Neuronal stem cell (in vitro differentiated cells): ENCODE data around the gene BICRA.

Experiments used
- DNase-seq: peaks from one replicate; pipeline ENCODE4 v3.0.0-alpha.2; 2013; ENCODE audit warnings: low spot score
- H2AFZ ChIP-seq: one replicate; pipeline ENCODE4 v1.6.1; 2013; ENCODE audit warnings: mild to moderate bottlenecking, low read length, inconsistent platforms
- H2AK5ac ChIP-seq: 2 replicates; pipeline ENCODE4 v1.6.1; 2013; ENCODE audit warnings: low read depth, mild to moderate bottlenecking, inconsistent platforms, low read length, moderate library complexity, mixed read lengths
- H2BK120ac ChIP-seq: 2 replicates; pipeline ENCODE4 v1.6.1; 2013; ENCODE audit warnings: low read depth, mild to moderate bottlenecking, inconsistent platforms, low read length, moderate library complexity, mixed read lengths
- H2BK12ac ChIP-seq: one replicate; pipeline ENCODE4 v1.6.1; 2013; ENCODE audit warnings: low read length, inconsistent platforms
- H2BK15ac ChIP-seq: 2 replicates; pipeline ENCODE4 v1.6.1; 2013; ENCODE audit warnings: mild to moderate bottlenecking, low read length, inconsistent platforms, mixed read lengths
- H2BK5ac ChIP-seq: one replicate; pipeline ENCODE4 v1.6.1; 2013; ENCODE audit warnings: inconsistent platforms, mild to moderate bottlenecking, low read length, moderate library complexity
- H3K14ac ChIP-seq: one replicate; pipeline ENCODE4 v1.6.1; 2013; ENCODE audit warnings: low read length, inconsistent platforms
- H3K18ac ChIP-seq: 2 replicates; pipeline ENCODE4 v1.6.1; 2013; ENCODE audit warnings: low read length, inconsistent platforms
- H3K23ac ChIP-seq: 2 replicates; pipeline ENCODE4 v1.6.1; 2013; ENCODE audit warnings: low read depth, mild to moderate bottlenecking, mixed read lengths, low read length, inconsistent platforms; ENCODE audit not compliant: poor library complexity
- H3K27ac ChIP-seq: replicated peaks from 3 replicates; pipeline ENCODE4 v1.5.1; 2013; ENCODE audit warnings: low read length, inconsistent platforms
- H3K27me3 ChIP-seq, 3 experiments: 2 replicates each; pipeline ENCODE4 v1.6.1; 2013; ENCODE audit warnings: low read length in 3 of 3, mild to moderate bottlenecking in 2 of 3, inconsistent platforms in 1 of 3, low read depth in 1 of 3, mixed read lengths in 1 of 3, moderate library complexity in 1 of 3; ENCODE audit not compliant: control insufficient read depth in 3 of 3, insufficient read depth in 3 of 3
- H3K36me3 ChIP-seq, 2 donors: replicated peaks in 1 of 2; 2 replicates each; pipeline ENCODE4 v1.6.1; 2013; ENCODE audit warnings: low read length in 2 of 2; ENCODE audit not compliant: control insufficient read depth in 2 of 2, insufficient read depth in 2 of 2
- H3K4ac ChIP-seq: 2 replicates; pipeline ENCODE4 v1.6.1; 2013; ENCODE audit warnings: inconsistent platforms, mild to moderate bottlenecking, low read length, moderate library complexity
- H3K4me1 ChIP-seq, 2 donors: 1 replicate in 1 of 2; 2 replicates in 1 of 2; pipeline ENCODE4 v1.6.1; 2013; ENCODE audit warnings: low read length in 2 of 2, low read depth in 1 of 2; ENCODE audit not compliant: control insufficient read depth in 2 of 2, insufficient read depth in 1 of 2
- H3K4me2 ChIP-seq: one replicate; pipeline ENCODE4 v1.6.1; 2013; ENCODE audit warnings: mild to moderate bottlenecking, low read length, inconsistent platforms; ENCODE audit not compliant: insufficient read depth, poor library complexity, severe bottlenecking
- H3K4me3 ChIP-seq, 2 donors: 2 replicates each; pipeline ENCODE4 v1.5.1; 2013; ENCODE audit warnings: low read length in 2 of 2, mild to moderate bottlenecking in 2 of 2, inconsistent platforms in 1 of 2, moderate library complexity in 1 of 2
- H3K79me1 ChIP-seq: one replicate; pipeline ENCODE4 v1.6.1; 2013; ENCODE audit warnings: low read depth, mild to moderate bottlenecking, inconsistent platforms, low read length, moderate library complexity
- H3K9ac ChIP-seq: one replicate; pipeline ENCODE4 v1.6.1; 2013; ENCODE audit warnings: mild to moderate bottlenecking, low read depth, low read length, inconsistent platforms; ENCODE audit not compliant: poor library complexity
- H3K9me3 ChIP-seq, 2 donors: replicated peaks in 1 of 2; 2 replicates each; pipeline versions ENCODE3 to v1.6.1; 2013; ENCODE audit warnings: low read length in 2 of 2, mild to moderate bottlenecking in 2 of 2, inconsistent platforms in 1 of 2, low read depth in 1 of 2, mixed read lengths in 1 of 2, moderate library complexity in 1 of 2; ENCODE audit not compliant: control insufficient read depth in 2 of 2, insufficient read depth in 1 of 2
- H4K8ac ChIP-seq: one replicate; pipeline ENCODE4 v1.6.1; 2013; ENCODE audit warnings: low read depth, mild to moderate bottlenecking, inconsistent platforms, low read length, moderate library complexity
- H4K91ac ChIP-seq: one replicate; pipeline ENCODE4 v1.6.1; 2013; ENCODE audit warnings: low read length, low read depth, mild to moderate bottlenecking, inconsistent platforms; ENCODE audit not compliant: poor library complexity
- WGBS, 2 donors: extraction: QIAGEN DNeasy Blood & Tissue Kit; methylation state at CpG; one replicate each; pipeline ENCODE4 v1.1.7; 2013; ENCODE audit warnings: missing lambda C conversion rate in 2 of 2, mixed read lengths in 1 of 2; ENCODE audit not compliant: insufficient read length in 2 of 2, insufficient replicate concordance in 1 of 2; ENCODE audit errors: extremely low coverage in 2 of 2; 5-methylcytosine and 5-hydroxymethylcytosine counted together

The BICRA gene

GRCh38 chr19:47619763-47620162, 10.8 kb downstream of the BICRA start:
- WGBS, 2 donors: no CpG with 5 or more reads among the region's 6 CpGs
- Histone ChIP-seq H2AK5ac (no peak overlapping the region), H2BK12ac (no peak overlapping the region), H3K14ac (no peak overlapping the region), H2BK5ac (no peak overlapping the region), H3K4me3 (no peak overlapping the region), H3K36me3 (peaks cover 7 to 24% of the 10 kb centered on the region in 2 donors), H3K27me3 (no peaks in the 10 kb centered on the region), H2BK120ac (no peak overlapping the region), H3K4me1 (peaks cover 14 to 17% of the 10 kb centered on the region in 2 donors), H2AFZ (no peak overlapping the region), H3K9me3 (no peaks in the 10 kb centered on the region), H3K4me2 (no peak overlapping the region), H4K91ac (no peak overlapping the region), H3K9ac (no peak overlapping the region), H3K23ac (no peak overlapping the region), H3K79me1 (peaks cover 18% of the 10 kb centered on the region), H4K8ac (no peak overlapping the region), H3K4ac (no peak overlapping the region), H2BK15ac (no peak overlapping the region), H3K27ac (no peak overlapping the region), H3K18ac (no peak overlapping the region)
- no peak for DNase-seq

DNA sequence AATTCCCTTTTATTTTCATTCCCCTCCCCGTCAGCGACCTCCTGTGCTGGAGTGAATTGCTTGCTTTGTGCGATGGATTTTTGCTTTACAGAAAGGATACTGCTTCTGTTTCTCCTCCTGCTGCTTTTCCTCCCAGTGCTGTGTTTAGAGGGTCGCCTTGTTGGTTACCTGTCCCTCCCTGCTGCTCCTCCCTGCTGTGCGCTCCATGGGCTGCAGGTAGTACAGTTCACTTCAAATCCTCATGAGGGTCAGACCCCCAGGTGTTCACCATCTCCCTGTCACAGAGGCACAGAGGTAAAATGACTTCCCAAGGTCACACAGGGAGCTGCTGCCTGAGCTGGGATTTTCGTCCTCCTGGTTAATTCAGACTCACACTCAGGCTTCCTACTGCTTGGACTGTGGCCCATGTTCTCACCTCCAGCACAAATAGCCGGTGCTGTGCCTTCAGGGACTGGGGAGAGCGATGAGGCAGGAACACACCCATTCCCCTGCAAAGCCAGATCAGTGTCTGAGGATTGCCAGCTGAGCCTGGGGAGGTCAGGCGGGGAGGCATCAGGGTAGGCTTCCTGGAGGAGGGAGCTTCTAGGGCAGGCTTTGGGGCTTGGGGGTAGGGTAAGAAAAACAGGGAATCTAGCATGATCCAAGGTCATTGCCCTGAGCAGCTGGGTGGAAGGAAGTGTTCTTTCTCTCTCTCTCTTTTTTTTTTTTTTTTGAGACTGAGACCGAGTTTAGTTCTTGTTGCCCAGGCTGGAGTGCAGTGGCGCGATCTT, 14.4 kb downstream of the BICRA start:
- no peak overlapping the region for H3K4ac ChIP-seq
- no peak overlapping the region for H3K4me3 ChIP-seq
- H2AK5ac ChIP-seq: peak overlapping the region; percentile 65
- H3K23ac ChIP-seq: peak overlapping the region; percentile 11
- H3K9me3 ChIP-seq: no peaks in the 10 kb centered on the region
- H3K9ac ChIP-seq: peak overlapping the region; percentile 30
- H3K4me2 ChIP-seq: no peak overlapping the region
- no peak overlapping the region for H2BK120ac ChIP-seq
- no peaks in the 10 kb centered on the region for H3K27me3 ChIP-seq
- H3K18ac ChIP-seq: no peak overlapping the region
- peak overlapping the region; percentile 54 for H4K8ac ChIP-seq
- no CpG with 5 or more reads among the region's 12 CpGs for WGBS, 2 donors
- H2BK15ac ChIP-seq: no peak overlapping the region
- H2BK12ac ChIP-seq: no peak overlapping the region
- H2AFZ ChIP-seq: no peak overlapping the region
- peaks cover 8 to 15% of the 10 kb centered on the region in 2 donors for H3K4me1 ChIP-seq
- DNase-seq: no peak
- peaks cover 7 to 20% of the 10 kb centered on the region in 2 donors for H3K36me3 ChIP-seq
- H3K14ac ChIP-seq: no peak overlapping the region
- peak overlapping the region; percentile 42 for H3K27ac ChIP-seq
- no peak overlapping the region for H2BK5ac ChIP-seq
- H3K79me1 ChIP-seq: peaks cover 17% of the 10 kb centered on the region
- no peak overlapping the region for H4K91ac ChIP-seq

GRCh38 chr19:47623921-47624391, 15.0 kb downstream of the BICRA start:
- Histone ChIP-seq H2BK15ac (no peak overlapping the region), H3K23ac (no peak overlapping the region), H3K18ac (no peak overlapping the region), H3K9me3 (no peaks in the 10 kb centered on the region), H2AK5ac (no peak overlapping the region), H2BK12ac (no peak overlapping the region), H4K8ac (no peak overlapping the region), H4K91ac (no peak overlapping the region), H3K14ac (no peak overlapping the region), H2BK120ac (no peak overlapping the region), H3K27ac (no peak overlapping the region), H3K79me1 (peaks cover 12% of the 10 kb centered on the region), H2AFZ (no peak overlapping the region), H3K4me2 (no peak overlapping the region), H3K36me3 (peaks cover 7 to 24% of the 10 kb centered on the region in 2 donors), H2BK5ac (no peak overlapping the region), H3K4ac (no peak overlapping the region), H3K27me3 (no peaks in the 10 kb centered on the region), H3K4me3 (no peak overlapping the region), H3K4me1 (peaks cover 8 to 15% of the 10 kb centered on the region in 2 donors), H3K9ac (no peak overlapping the region)
- DNase-seq: no peak
- WGBS, 2 donors: no CpG with 5 or more reads among the region's 18 CpGs

DNA sequence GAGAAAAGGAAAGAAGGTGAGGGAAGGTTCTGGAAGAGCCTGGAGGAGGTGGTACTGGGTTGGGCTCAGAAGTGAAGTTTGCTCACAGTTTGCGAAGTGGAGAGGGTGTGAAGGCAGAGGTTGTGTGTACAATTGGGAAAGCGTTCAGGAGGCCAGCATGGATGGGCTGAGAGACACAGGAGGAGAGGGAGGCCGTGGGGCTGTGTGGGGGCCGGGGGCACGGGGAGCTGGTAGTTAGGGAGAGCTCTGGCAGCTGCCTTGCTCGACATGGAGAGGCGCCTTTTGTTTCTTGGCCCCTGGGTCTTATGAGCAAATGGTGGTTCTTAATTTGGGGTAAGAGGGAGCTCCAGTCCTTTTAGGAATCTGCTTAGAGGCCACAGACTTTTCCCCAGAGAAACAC, 16.7 kb downstream of the BICRA start:
- Histone ChIP-seq H3K27me3 (no peaks in the 10 kb centered on the region), H3K9me3 (peaks cover 0 to 4% of the 10 kb centered on the region in 2 donors), H2BK120ac (no peak overlapping the region), H3K36me3 (peaks cover 7 to 31% of the 10 kb centered on the region in 2 donors), H2AK5ac (no peak overlapping the region), H3K4ac (no peak overlapping the region), H3K4me3 (no peak overlapping the region), H3K14ac (peak overlapping the region; percentile 71), H4K91ac (no peak overlapping the region), H3K27ac (no peak overlapping the region), H3K4me1 (peaks cover 0 to 6% of the 10 kb centered on the region in 2 donors), H4K8ac (no peak overlapping the region), H3K4me2 (no peak overlapping the region), H3K9ac (peak overlapping the region; percentile 44), H2BK15ac (no peak overlapping the region), H3K23ac (no peak overlapping the region), H2BK12ac (no peak overlapping the region), H2BK5ac (no peak overlapping the region), H3K79me1 (peaks cover 11% of the 10 kb centered on the region), H2AFZ (no peak overlapping the region), H3K18ac (no peak overlapping the region)
- DNase-seq: no peak
- WGBS, 2 donors: no CpG with 5 or more reads among the region's 7 CpGs
